AG04449 (cell line): ENCODE data around the gene CINP.
A peak's percentile ranks its signal among the peaks of the same experiment; 100 is the strongest.

Experiments
- CTCF ChIA-PET: fragments of 350-600 bp; formaldehyde crosslinking; extraction: SDS; loops from one replicate; lab custom pipeline; 2021; ENCODE audit warnings: antibody characterized with exemption; lab: Yijun Ruan, JAX
- POLR2A ChIA-PET: fragments of 400-600, 350-600 bp; formaldehyde crosslinking; extraction: SDS; loops from one replicate; lab custom pipeline; 2020; ENCODE audit warnings: antibody characterized with exemption, inconsistent platforms; lab: Yijun Ruan, JAX
- DNase-seq: peaks from one replicate; pipeline ENCODE4 v3.0.0-alpha.2; 2010; ENCODE audit warnings: low read depth, low spot score
- H3K4me3 ChIP-seq: 2 replicates; pipeline ENCODE4 v1.5.1; 2011; ENCODE audit warnings: low read depth, mild to moderate bottlenecking, control low read depth, low read length
- CTCF ChIP-seq: IDR thresholded peaks from one replicate; pipeline ENCODE4 v1.5.1; 2011; ENCODE audit warnings: mild to moderate bottlenecking, moderate library complexity, low read length, control low read depth, inconsistent platforms; ENCODE audit not compliant: insufficient read depth; ENCODE audit errors: missing control alignments

CINP gene

GRCh38 chr14:102321456-102322422, 41.0 kb downstream of the CINP start:
- CTCF ChIA-PET = interaction anchor here (0.7 to 2.4 kb wide), 16 partner anchors 8 to 360 kb away, joined by 3 to 8 read pairs (median 3); partner anchors contain the start of gene MOK
- no peak for DNase-seq
- no peak overlapping the region for H3K4me3 ChIP-seq

DNA sequence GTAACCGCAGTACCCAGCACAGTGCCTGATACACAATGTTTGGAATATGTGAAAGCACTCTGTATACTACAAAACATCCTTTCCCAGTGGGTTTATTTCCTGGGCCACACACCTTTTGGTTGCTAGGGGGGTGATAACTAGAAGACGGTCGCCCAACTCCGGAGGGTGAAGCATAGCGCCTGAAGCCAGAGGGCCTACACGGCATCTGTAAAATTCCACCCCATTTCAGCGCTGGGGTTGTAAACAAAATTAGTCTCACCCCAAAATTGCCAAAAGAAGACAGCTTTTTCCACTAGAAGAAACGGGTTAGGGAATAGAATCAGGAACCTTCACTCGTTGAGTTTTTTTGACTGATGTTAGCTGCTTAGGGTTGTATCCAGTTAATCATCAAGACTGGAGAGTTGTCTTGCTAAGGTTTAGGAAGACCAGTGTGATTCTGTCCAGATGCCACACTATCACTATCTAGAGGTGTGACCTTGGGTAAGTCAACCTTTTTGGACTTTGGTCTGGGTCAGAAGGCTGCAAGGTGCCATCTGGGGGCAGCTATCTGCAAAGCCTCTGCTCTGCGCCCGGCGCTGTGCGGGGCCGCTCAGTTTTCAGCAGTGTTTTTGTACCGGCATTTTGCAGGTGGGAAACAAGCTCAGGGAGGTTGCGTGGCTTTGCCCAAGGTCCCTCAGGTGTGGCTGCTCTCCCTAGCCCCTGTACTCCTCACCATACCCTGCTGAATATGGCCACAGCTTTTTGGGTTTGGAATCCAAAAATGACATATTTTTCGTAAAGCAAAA, 41.8 kb downstream of the CINP start:
- no peak for TF ChIP-seq CTCF
- POLR2A ChIA-PET = no interaction called here
- no peak for DNase-seq
- peak overlapping the region; percentile 79 for H3K4me3 ChIP-seq
- CTCF ChIA-PET = interaction anchor here (0.8 to 8.1 kb wide), 14 partner anchors 12 to 359 kb away, joined by 3 to 113 read pairs (median 3); no protein-coding TSS in a partner anchor

More at GRCh38 chr14:102321456-102322422, 41.0 kb downstream of the CINP start:
- POLR2A ChIA-PET = no interaction called here
- TF ChIP-seq CTCF = no peak

GRCh38 chr14:102320033-102320660, 42.5 kb downstream of the CINP start:
- no peak for TF ChIP-seq CTCF
- CTCF ChIA-PET = interaction anchor here (0.8 to 8.1 kb wide), 11 partner anchors 12 to 343 kb away, joined by 3 to 113 read pairs (median 3); no protein-coding TSS in a partner anchor
- POLR2A ChIA-PET = no interaction called here
- no peak for DNase-seq
- H3K4me3 ChIP-seq = peak overlapping the region; percentile 79

DNA sequence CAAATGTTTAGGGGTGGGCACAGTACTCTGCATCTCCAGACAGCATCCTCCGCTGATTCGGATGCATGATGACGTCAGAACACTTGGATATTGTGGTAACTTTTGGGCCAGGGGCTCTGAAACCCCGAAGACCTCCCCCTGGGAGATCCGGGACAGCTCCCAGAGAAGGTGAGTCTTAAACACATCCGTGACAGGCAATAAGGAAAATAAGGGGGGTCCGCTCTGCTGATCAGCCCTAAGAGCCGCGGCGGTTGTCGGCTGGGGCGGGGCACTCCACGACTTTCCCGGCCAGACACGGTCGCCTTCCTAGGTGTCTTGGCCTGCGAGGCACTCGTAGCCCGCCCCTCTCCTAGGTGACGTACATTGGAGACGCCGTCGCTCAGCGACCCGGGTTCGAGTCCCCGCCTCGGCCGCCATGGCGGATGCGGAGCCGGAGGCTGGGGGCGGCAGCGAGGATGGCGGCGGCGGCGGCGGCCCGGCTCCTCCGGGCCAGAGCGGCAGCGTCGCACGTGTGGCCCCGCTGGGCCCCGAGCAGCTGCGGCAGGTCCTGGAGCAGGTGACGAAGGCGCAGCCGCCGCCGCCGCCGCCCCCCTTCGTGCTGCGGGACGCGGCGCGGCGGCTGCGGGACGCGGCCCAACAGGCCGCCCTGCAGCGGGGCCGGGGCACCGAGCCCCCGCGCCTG, 43.2 kb downstream of the CINP start, which contains the start of gene ZNF839:
ZNF839 (plus strand) TSS at position 396 of the 682 bp plus-strand sequence; CDS start at position 416, 20 bp downstream.
- peak within 1 kb of the TSS; percentile 79 for H3K4me3 ChIP-seq
- DNase-seq = no peak
- POLR2A ChIA-PET = no interaction called here
- no peak for TF ChIP-seq CTCF
- CTCF ChIA-PET = interaction anchor here (0.8 to 8.1 kb wide), 14 partner anchors 11 to 612 kb away, joined by 3 to 113 read pairs (median 4); no protein-coding TSS in a partner anchor

DNA sequence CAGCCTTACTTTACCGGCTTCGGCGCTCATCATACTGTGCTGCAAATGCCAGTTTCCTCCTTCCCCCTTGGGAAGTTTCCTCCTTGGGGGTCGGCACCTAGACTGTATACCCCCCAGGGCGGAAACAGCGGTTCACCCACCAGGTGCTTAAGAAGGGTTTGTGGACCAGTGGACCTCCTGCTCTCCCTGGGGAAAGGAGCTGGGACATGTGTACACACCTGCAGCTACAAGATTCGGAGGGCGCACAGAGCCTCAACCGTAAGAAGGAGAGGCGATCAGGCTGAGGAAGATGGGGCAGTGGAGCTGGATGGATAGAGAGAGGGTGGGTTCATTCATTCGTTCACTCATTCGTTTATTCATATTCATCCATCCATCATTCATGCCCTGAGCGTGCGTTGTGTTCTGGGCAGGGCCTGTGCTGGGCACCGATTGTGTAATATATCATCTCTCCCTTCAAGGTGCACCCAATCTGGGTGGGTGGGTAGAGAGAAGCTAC, 43.9 kb downstream of the CINP start:
- no peak for DNase-seq
- peak overlapping the region; percentile 79 for H3K4me3 ChIP-seq
- no peak for TF ChIP-seq CTCF
- POLR2A ChIA-PET = no interaction called here
- CTCF ChIA-PET = interaction anchor here (0.8 to 8.1 kb wide), 8 partner anchors 10 to 612 kb away, joined by 3 to 113 read pairs (median 4); no protein-coding TSS in a partner anchor
